ENCODE data around the gene MCAT.

MCAT gene

GRCh38 chr22:43171607-43172006 is 28.4 kb upstream of the MCAT start:
- no peak for DNase-seq

GRCh38 chr22:43171019-43171491 is 27.9 kb upstream of the MCAT start:
- DNase-seq: no peak

GRCh38 chr22:43170131-43170480 is 26.9 kb upstream of the MCAT start:
- no peak for DNase-seq

GRCh38 chr22:43169310-43170130 is 26.3 kb upstream of the MCAT start:
- DNase-seq: no peak

GRCh38 chr22:43168471-43169309 is 25.5 kb upstream of the MCAT start:
- no peak for DNase-seq

GRCh38 chr22:43167001-43167589 is 23.9 kb upstream of the MCAT start:
- DNase-seq: no peak

- no peak for DNase-seq
These were observed 23.1 kb upstream of the MCAT start for GRCh38 chr22:43166132-43166930.

GRCh38 chr22:43164636-43165035 is 21.4 kb upstream of the MCAT start:
- DNase-seq: no peak

- no peak for DNase-seq
These were observed 20.1 kb upstream of the MCAT start for GRCh38 chr22:43163241-43163795.

- no peak for DNase-seq
These were observed 19.4 kb upstream of the MCAT start for GRCh38 chr22:43162412-43163150.

GRCh38 chr22:43160497-43161126 is 17.4 kb upstream of the MCAT start:
- DNase-seq: no peak

GRCh38 chr22:43159484-43160178 is 16.4 kb upstream of the MCAT start:
- no peak for DNase-seq

GRCh38 chr22:43158778-43159483 is 15.7 kb upstream of the MCAT start:
- DNase-seq: no peak

GRCh38 chr22:43157874-43158546 is 14.8 kb upstream of the MCAT start:
- no peak for DNase-seq

- DNase-seq: no peak
These were observed 13.2 kb upstream of the MCAT start for GRCh38 chr22:43156413-43156812.

- no peak for DNase-seq
These were observed 12.6 kb upstream of the MCAT start for GRCh38 chr22:43155789-43156188.

GRCh38 chr22:43154887-43155536 is 11.8 kb upstream of the MCAT start:
- DNase-seq: no peak

GRCh38 chr22:43153899-43154298 is 10.7 kb upstream of the MCAT start:
- no peak for DNase-seq

Data from NCI-H1417 (cell line).